Measurements from ENCODE around the gene GAL3ST3.
A peak's percentile ranks its signal among the peaks of the same experiment; 100 is the strongest.
"Not testable (repeated sequence)": the region's sequence is repeated elsewhere in the genome, so short reads cannot be mapped to it uniquely, and the experiment has no call there.

Gene GAL3ST3

GRCh38 chr11:66023186-66023440, 25.8 kb downstream of the GAL3ST3 start:
- not testable (repeated sequence) for H3K9me3 ChIP-seq (replicated peaks in 1 of 2; ENCODE audit: control insufficient read depth in 2 of 2, insufficient read depth in 1 of 2, low read depth in 1 of 2, low read length in 2 of 2); H3K4ac ChIP-seq (ENCODE audit: low read length); DNase-seq (ENCODE audit: low spot score); H3K9ac ChIP-seq (ENCODE audit: low read depth, low read length, poor library complexity); H2BK5ac ChIP-seq (ENCODE audit: low read length); H4K8ac ChIP-seq (ENCODE audit: low read depth, low read length); H3K79me1 ChIP-seq (ENCODE audit: low read depth, low read length); H3K27ac ChIP-seq (replicated peaks; ENCODE audit: low read length); H3K4me2 ChIP-seq (ENCODE audit: insufficient read depth, low read length, poor library complexity, severe bottlenecking); H3K14ac ChIP-seq (ENCODE audit: low read length); H2BK12ac ChIP-seq (ENCODE audit: low read length); H3K18ac ChIP-seq (ENCODE audit: low read length); H4K91ac ChIP-seq (ENCODE audit: low read depth, low read length, poor library complexity); H3K4me3 ChIP-seq (ENCODE audit: low read length in 2 of 2); H2BK120ac ChIP-seq (ENCODE audit: low read depth, low read length); H3K4me1 ChIP-seq (ENCODE audit: control insufficient read depth in 2 of 2, insufficient read depth in 1 of 2, low read depth in 1 of 2, low read length in 2 of 2); H3K23ac ChIP-seq (ENCODE audit: low read depth, low read length, poor library complexity); H3K36me3 ChIP-seq (replicated peaks in 1 of 2; ENCODE audit: control insufficient read depth in 2 of 2, insufficient read depth in 2 of 2, low read length in 2 of 2)
- peak overlapping the region; percentile 25 for H2AK5ac ChIP-seq (ENCODE audit: low read depth, low read length)
- peaks cover 0 to 29% (median 13%) of the 10 kb centered on the region in 3 experiments for H3K27me3 ChIP-seq (ENCODE audit: control insufficient read depth in 3 of 3, insufficient read depth in 3 of 3, low read depth in 1 of 3, low read length in 3 of 3)
- peak overlapping the region; percentile 21 for H2BK15ac ChIP-seq (ENCODE audit: low read length)
- no CpG with 5 or more reads among the region's 5 CpGs for WGBS, 2 donors (ENCODE audit: extremely low coverage in 2 of 2, insufficient read length in 2 of 2, insufficient replicate concordance in 1 of 2)
- peak overlapping the region; percentile 88 for H2AFZ ChIP-seq (ENCODE audit: low read length)

DNA sequence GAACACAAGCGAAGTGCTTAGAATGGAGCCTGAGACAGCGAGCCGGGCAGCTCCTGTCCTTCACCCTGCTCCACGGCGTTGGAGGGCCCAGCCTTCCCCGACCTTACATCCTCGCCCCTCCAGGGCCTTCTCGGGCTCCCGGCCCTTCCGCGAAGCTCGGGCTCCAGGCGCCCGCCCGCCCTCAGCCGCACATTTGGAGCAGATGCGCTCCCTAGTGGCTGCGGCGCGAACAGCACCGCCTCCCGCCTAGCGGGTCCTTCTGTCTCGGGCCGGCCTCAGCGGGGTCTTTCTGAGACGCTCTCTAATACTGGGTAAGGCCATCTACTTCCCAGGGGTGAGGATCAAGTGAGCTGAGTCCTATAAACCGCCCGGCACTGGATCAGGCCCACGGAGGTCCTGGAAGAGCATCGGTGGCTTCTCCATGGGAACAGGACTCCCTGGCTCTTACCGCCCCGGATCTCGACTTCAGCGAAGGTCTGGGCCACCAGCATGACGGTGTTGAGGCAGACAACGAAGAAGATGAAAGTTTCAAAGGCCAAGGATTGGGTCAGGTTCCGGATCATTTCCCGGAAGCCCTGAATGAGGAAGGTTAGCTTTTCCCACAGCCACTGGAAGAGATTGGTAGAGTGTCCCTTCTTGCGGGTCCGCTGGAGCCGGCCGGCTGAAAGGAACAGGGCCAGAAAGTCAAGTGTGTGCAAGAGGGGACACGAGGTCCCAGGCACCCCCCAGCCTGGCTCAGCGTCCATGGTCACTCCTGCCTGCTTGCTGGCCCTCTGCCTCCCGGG, 26.4 kb downstream of the GAL3ST3 start:
- Histone ChIP-seq H3K4me3 (ENCODE audit: low read length in 2 of 2) (no peak overlapping the region), H3K36me3 (replicated peaks in 1 of 2; ENCODE audit: control insufficient read depth in 2 of 2, insufficient read depth in 2 of 2, low read length in 2 of 2) (no peaks in the 10 kb centered on the region), H4K8ac (ENCODE audit: low read depth, low read length) (peak overlapping the region; percentile 29), H3K9ac (ENCODE audit: low read depth, low read length, poor library complexity) (peak overlapping the region; percentile 7), H2BK120ac (ENCODE audit: low read depth, low read length) (no peak overlapping the region), H3K14ac (ENCODE audit: low read length) (no peak overlapping the region), H2BK5ac (ENCODE audit: low read length) (no peak overlapping the region), H2AK5ac (ENCODE audit: low read depth, low read length) (peak overlapping the region; percentile 25), H3K4me2 (ENCODE audit: insufficient read depth, low read length, poor library complexity, severe bottlenecking) (peak overlapping the region; percentile 11), H2AFZ (ENCODE audit: low read length) (peak overlapping the region; percentile 88), H3K27me3 (ENCODE audit: control insufficient read depth in 3 of 3, insufficient read depth in 3 of 3, low read depth in 1 of 3, low read length in 3 of 3) (peaks cover 0 to 30% (median 13%) of the 10 kb centered on the region in 3 experiments), H3K79me1 (ENCODE audit: low read depth, low read length) (no peaks in the 10 kb centered on the region), H3K4ac (ENCODE audit: low read length) (no peak overlapping the region), H3K18ac (ENCODE audit: low read length) (peak overlapping the region; percentile 83), H3K27ac (replicated peaks; ENCODE audit: low read length) (no peak overlapping the region), H3K23ac (ENCODE audit: low read depth, low read length, poor library complexity) (peak overlapping the region; percentile 85), H3K4me1 (ENCODE audit: control insufficient read depth in 2 of 2, insufficient read depth in 1 of 2, low read depth in 1 of 2, low read length in 2 of 2) (peaks cover 0 to under 1% of the 10 kb centered on the region in 2 donors), H3K9me3 (replicated peaks in 1 of 2; ENCODE audit: control insufficient read depth in 2 of 2, insufficient read depth in 1 of 2, low read depth in 1 of 2, low read length in 2 of 2) (no peaks in the 10 kb centered on the region), H2BK12ac (ENCODE audit: low read length) (no peak overlapping the region), H2BK15ac (ENCODE audit: low read length) (peak overlapping the region; percentile 21), H4K91ac (ENCODE audit: low read depth, low read length, poor library complexity) (no peak overlapping the region)
- no CpG with 5 or more reads among the region's 46 CpGs for WGBS, 2 donors (ENCODE audit: extremely low coverage in 2 of 2, insufficient read length in 2 of 2, insufficient replicate concordance in 1 of 2)
- peak; percentile 79 for DNase-seq (ENCODE audit: low spot score)

DNA sequence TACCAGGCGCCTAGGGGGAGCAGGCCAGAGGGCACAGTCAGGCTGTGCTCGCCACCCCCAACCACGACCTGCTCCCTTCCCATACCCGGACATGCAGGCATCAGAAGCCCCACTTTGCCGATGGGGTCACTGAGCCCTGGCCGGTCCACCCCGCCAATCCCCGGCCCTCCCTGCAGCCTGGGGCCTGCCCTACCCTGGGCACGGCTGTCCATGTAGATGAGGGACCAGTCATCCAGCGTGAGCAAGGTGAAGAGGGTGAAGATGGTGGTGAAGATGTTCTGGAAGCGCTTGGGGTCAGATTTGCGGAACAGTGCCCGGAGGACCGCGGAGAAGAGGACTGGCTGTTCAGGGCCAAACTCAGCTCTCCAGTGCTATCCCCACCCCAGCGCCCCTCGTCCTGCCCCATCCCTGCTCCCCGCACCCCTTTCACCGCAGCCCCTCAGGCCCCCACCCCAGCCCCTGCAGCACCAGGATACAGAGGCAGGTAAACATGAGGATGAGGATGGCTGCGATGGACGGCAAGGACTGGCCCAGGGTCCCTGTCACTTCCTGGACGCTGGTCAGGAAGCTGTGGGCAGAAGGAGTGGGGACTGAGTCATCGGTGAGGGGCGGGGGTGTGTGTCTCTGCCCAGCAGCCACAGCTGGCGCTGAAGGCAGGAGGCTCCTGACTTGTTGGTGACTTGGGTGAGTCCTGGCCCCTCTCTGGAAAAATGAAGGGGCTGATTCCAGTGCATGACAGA, 28.2 kb downstream of the GAL3ST3 start:
- no CpG with 5 or more reads among the region's 25 CpGs for WGBS, 2 donors (ENCODE audit: extremely low coverage in 2 of 2, insufficient read length in 2 of 2, insufficient replicate concordance in 1 of 2)
- H3K18ac ChIP-seq (ENCODE audit: low read length): no peak overlapping the region

GRCh38 chr11:66020212-66020611, 28.7 kb downstream of the GAL3ST3 start:
- Histone ChIP-seq H3K9me3 (replicated peaks in 1 of 2; ENCODE audit: control insufficient read depth in 2 of 2, insufficient read depth in 1 of 2, low read depth in 1 of 2, low read length in 2 of 2) (no peaks in the 10 kb centered on the region), H3K79me1 (ENCODE audit: low read depth, low read length) (no peaks in the 10 kb centered on the region), H2BK12ac (ENCODE audit: low read length) (no peak overlapping the region), H3K27me3 (ENCODE audit: control insufficient read depth in 3 of 3, insufficient read depth in 3 of 3, low read depth in 1 of 3, low read length in 3 of 3) (peaks cover 0 to 47% (median 11%) of the 10 kb centered on the region in 3 experiments), H3K4ac (ENCODE audit: low read length) (no peak overlapping the region), H3K4me2 (ENCODE audit: insufficient read depth, low read length, poor library complexity, severe bottlenecking) (no peak overlapping the region), H4K8ac (ENCODE audit: low read depth, low read length) (no peak overlapping the region), H4K91ac (ENCODE audit: low read depth, low read length, poor library complexity) (no peak overlapping the region), H3K18ac (ENCODE audit: low read length) (peak overlapping the region; percentile 38), H3K14ac (ENCODE audit: low read length) (peak overlapping the region; percentile 8), H3K23ac (ENCODE audit: low read depth, low read length, poor library complexity) (peak overlapping the region; percentile 89), H3K36me3 (replicated peaks in 1 of 2; ENCODE audit: control insufficient read depth in 2 of 2, insufficient read depth in 2 of 2, low read length in 2 of 2) (no peaks in the 10 kb centered on the region), H2AFZ (ENCODE audit: low read length) (no peak overlapping the region), H3K27ac (replicated peaks; ENCODE audit: low read length) (no peak overlapping the region), H2BK5ac (ENCODE audit: low read length) (no peak overlapping the region), H3K9ac (ENCODE audit: low read depth, low read length, poor library complexity) (no peak overlapping the region), H2BK15ac (ENCODE audit: low read length) (peak overlapping the region; percentile 58), H2BK120ac (ENCODE audit: low read depth, low read length) (no peak overlapping the region), H2AK5ac (ENCODE audit: low read depth, low read length) (peak overlapping the region; percentile 75), H3K4me1 (ENCODE audit: control insufficient read depth in 2 of 2, insufficient read depth in 1 of 2, low read depth in 1 of 2, low read length in 2 of 2) (peaks cover 0 to 2% of the 10 kb centered on the region in 2 donors), H3K4me3 (ENCODE audit: low read length in 2 of 2) (no peak overlapping the region)
- no peak for DNase-seq (ENCODE audit: low spot score)
- no CpG with 5 or more reads among the region's 8 CpGs for WGBS, 2 donors (ENCODE audit: extremely low coverage in 2 of 2, insufficient read length in 2 of 2, insufficient replicate concordance in 1 of 2)

More for the DNA sequence above, 28.2 kb downstream of the GAL3ST3 start:
- peak overlapping the region; percentile 89 for H3K23ac ChIP-seq (ENCODE audit: low read depth, low read length, poor library complexity)
- peak overlapping the region; percentile 44 for H3K9ac ChIP-seq (ENCODE audit: low read depth, low read length, poor library complexity)
- no peak overlapping the region for H4K8ac ChIP-seq (ENCODE audit: low read depth, low read length)
- no peak overlapping the region for H4K91ac ChIP-seq (ENCODE audit: low read depth, low read length, poor library complexity)
- peak overlapping the region; percentile 75 for H2AK5ac ChIP-seq (ENCODE audit: low read depth, low read length)
- H3K9me3 ChIP-seq (replicated peaks in 1 of 2; ENCODE audit: control insufficient read depth in 2 of 2, insufficient read depth in 1 of 2, low read depth in 1 of 2, low read length in 2 of 2): no peaks in the 10 kb centered on the region
- H3K4me3 ChIP-seq (ENCODE audit: low read length in 2 of 2): no peak overlapping the region
- H2BK12ac ChIP-seq (ENCODE audit: low read length): no peak overlapping the region
- H2BK15ac ChIP-seq (ENCODE audit: low read length): peak overlapping the region; percentile 49
- H3K79me1 ChIP-seq (ENCODE audit: low read depth, low read length): no peaks in the 10 kb centered on the region
- H2BK5ac ChIP-seq (ENCODE audit: low read length): no peak overlapping the region
- no peak overlapping the region for H3K4me2 ChIP-seq (ENCODE audit: insufficient read depth, low read length, poor library complexity, severe bottlenecking)
- H3K4ac ChIP-seq (ENCODE audit: low read length): no peak overlapping the region
- peaks cover 0 to 2% of the 10 kb centered on the region in 2 donors for H3K4me1 ChIP-seq (ENCODE audit: control insufficient read depth in 2 of 2, insufficient read depth in 1 of 2, low read depth in 1 of 2, low read length in 2 of 2)
- no peak overlapping the region for H2BK120ac ChIP-seq (ENCODE audit: low read depth, low read length)
- H2AFZ ChIP-seq (ENCODE audit: low read length): peak overlapping the region; percentile 22
- H3K27me3 ChIP-seq (ENCODE audit: control insufficient read depth in 3 of 3, insufficient read depth in 3 of 3, low read depth in 1 of 3, low read length in 3 of 3): peaks cover 0 to 41% (median 13%) of the 10 kb centered on the region in 3 experiments
- no peak for DNase-seq (ENCODE audit: low spot score)
- no peaks in the 10 kb centered on the region for H3K36me3 ChIP-seq (replicated peaks in 1 of 2; ENCODE audit: control insufficient read depth in 2 of 2, insufficient read depth in 2 of 2, low read length in 2 of 2)
- no peak overlapping the region for H3K14ac ChIP-seq (ENCODE audit: low read length)
- H3K27ac ChIP-seq (replicated peaks; ENCODE audit: low read length): no peak overlapping the region
